K562 (cell line): ENCODE data around the gene NRXN2. TPM values are rescaled to one million over a fixed set of nuclear protein-coding genes. Genes with fewer than 3 reads are reported as not detected.

ENCODE experiments used
- ATAC-seq: fragments of 200-7000 bp; cut with Tn5 transposase; 3 replicates; pipeline ENCODE4 v1.9.1; 2020; ENCODE audit warnings: moderate library complexity
- BruUV-seq: library from RNA; stranded (reverse); fragments of 400-500 nt; replicated peaks from 2 replicates; lab custom pipeline; 2021; lab: Mats Ljungman, UMichigan
- CTCF ChIA-PET: fragments of 300-600 bp; formaldehyde crosslinking; extraction: SDS; loops from one replicate; lab custom pipeline; 2021; ENCODE audit warnings: low intra/inter-chr PET ratio; lab: Yijun Ruan, JAX
- POLR2A ChIA-PET: fragments of 300-600, 350-650 bp; sonication (Branson Sonifier 250); formaldehyde crosslinking; extraction: SDS; loops from one replicate; lab custom pipeline; 2021; ENCODE audit warnings: antibody characterized with exemption, inconsistent platforms; lab: Yijun Ruan, JAX
- DNase-seq, 4 experiments: peaks; one replicate each; pipeline versions ENCODE4 v3.0.0 to v3.0.0-alpha.2; 2011 to 2018; ENCODE audit warnings: low spot score in 3 of 4, mixed read lengths in 3 of 4; ENCODE audit errors: extremely low read depth in 1 of 4
- FAIRE-seq: peaks from 2 replicates; lab custom pipeline; 2011; peaks lifted over from hg19 to GRCh38; lab: Jason Lieb, UNC
- H2AFZ ChIP-seq: 2 replicates; pipeline ENCODE4 v1.6.0; 2011; ENCODE audit warnings: low read depth, low read length, control low read depth, inconsistent platforms
- H3K27ac ChIP-seq: fragments of 200-600 bp; 3 replicates; pipeline ENCODE4 v1.8.0; 2011; ENCODE audit warnings: low read depth, mild to moderate bottlenecking, control low read depth, inconsistent platforms, low read length, moderate library complexity, mixed read lengths; ENCODE audit errors: extremely low read depth
- H3K27me3 ChIP-seq, 2 experiments: fragments of 300-600 bp in 1 of 2; 2 replicates in 1 of 2; 3 replicates in 1 of 2; pipeline versions ENCODE4 v1.6.0 to v1.8.0; 2011; ENCODE audit warnings: inconsistent platforms in 2 of 2, low read length in 2 of 2, mild to moderate bottlenecking in 1 of 2, mixed read lengths in 1 of 2, moderate library complexity in 1 of 2; ENCODE audit not compliant: control insufficient read depth in 2 of 2, insufficient read depth in 2 of 2
- H3K36me3 ChIP-seq: fragments of 300-600 bp; 3 replicates; pipeline ENCODE4 v1.8.0; 2011; ENCODE audit warnings: mild to moderate bottlenecking, low read length, inconsistent platforms; ENCODE audit not compliant: control insufficient read depth, insufficient read depth
- H3K4me1 ChIP-seq, 2 experiments: fragments of 200-600 bp in 1 of 2; replicated peaks in 1 of 2; 2 replicates in 1 of 2; 3 replicates in 1 of 2; pipeline versions ENCODE4 v1.5.1 to v1.8.0; 2011; ENCODE audit warnings: inconsistent platforms in 2 of 2, low read length in 2 of 2, mild to moderate bottlenecking in 1 of 2, mixed read lengths in 1 of 2, moderate library complexity in 1 of 2; ENCODE audit not compliant: control insufficient read depth in 2 of 2, insufficient read depth in 2 of 2
- H3K4me2 ChIP-seq: 2 replicates; pipeline ENCODE4 v1.6.1; 2011; ENCODE audit warnings: low read length, control low read depth, inconsistent platforms, mixed read lengths; ENCODE audit not compliant: insufficient read depth
- H3K4me3 ChIP-seq: fragments of 200-600 bp; sonication (generic), shearing (Covaris generic); 2 replicates; pipeline ENCODE4 v1.5.1; 2016; ENCODE audit warnings: control low read depth, inconsistent platforms
- H3K79me2 ChIP-seq: fragments of 200-600 bp; 3 replicates; pipeline ENCODE4 v1.8.0; 2011; ENCODE audit warnings: low read length, inconsistent platforms; ENCODE audit not compliant: control insufficient read depth, insufficient read depth
- H3K9ac ChIP-seq, 2 experiments: 2 replicates each; pipeline versions ENCODE4 v1.6.0 to v1.6.1; 2011; ENCODE audit warnings: low read depth in 2 of 2, low read length in 2 of 2, control low read depth in 1 of 2, inconsistent platforms in 1 of 2, mild to moderate bottlenecking in 1 of 2, mixed read lengths in 1 of 2; ENCODE audit not compliant: insufficient read depth in 1 of 2
- H3K9me1 ChIP-seq: one replicate; pipeline ENCODE4 v1.6.0; 2011; ENCODE audit warnings: inconsistent platforms, mild to moderate bottlenecking, low read length, moderate library complexity; ENCODE audit not compliant: control insufficient read depth, insufficient read depth
- H3K9me3 ChIP-seq: replicated peaks from 2 replicates; pipeline ENCODE4 v1.5.1; 2011; ENCODE audit warnings: low read depth, low read length, inconsistent platforms; ENCODE audit not compliant: control insufficient read depth, insufficient read depth
- H4K20me1 ChIP-seq: replicated peaks from 2 replicates; pipeline ENCODE4 v1.6.1; 2011; ENCODE audit warnings: low read length, inconsistent platforms, mixed read lengths; ENCODE audit not compliant: control insufficient read depth, insufficient read depth
- BHLHE40 ChIP-seq: IDR thresholded peaks from 2 replicates; pipeline ENCODE4 v1.6.1; 2011; ENCODE audit warnings: low read length, improper control_type of control experiment
- RFX7 ChIP-seq: fragments of 250-450 bp; sonication (Bioruptor Pico); IDR thresholded peaks from 2 replicates; pipeline ENCODE4 v1.5.1; 2021; ENCODE audit warnings: mild to moderate bottlenecking
- SIRT6 ChIP-seq: IDR thresholded peaks from one replicate; pipeline ENCODE4 v1.6.1; 2012; ENCODE audit warnings: low read depth, mild to moderate bottlenecking, control low read depth, inconsistent platforms, low read length, moderate library complexity
- USF2 ChIP-seq: sonication (generic); formaldehyde crosslinking; IDR thresholded peaks from 2 replicates; pipeline ENCODE4 v1.5.0; 2020; ENCODE audit warnings: missing genetic modification reagents
- ZBTB17 ChIP-seq: fragments of 450-650 bp; formaldehyde crosslinking; IDR thresholded peaks from 2 replicates; pipeline ENCODE4 v1.4.0; 2020; ENCODE audit warnings: mild to moderate bottlenecking
- ZNF551 ChIP-seq: fragments of 250-450 bp; sonication (Bioruptor Pico); IDR thresholded peaks from 2 replicates; pipeline ENCODE4 v1.5.0; 2021; ENCODE audit warnings: mild to moderate bottlenecking, moderate library complexity
- ZNF639 ChIP-seq, 2 experiments: fragments of 200-800 bp in 1 of 2; sonication (Bioruptor generic) in 1 of 2; sonication (generic) in 1 of 2; formaldehyde crosslinking in 1 of 2; IDR thresholded peaks in 1 of 2; conservative IDR thresholded peaks in 1 of 2; 2 replicates each; pipeline versions ENCODE4 v1.5.0 to v1.6.1; 2016 to 2020; ENCODE audit warnings: missing compliant biosample characterization in 1 of 2, missing genetic modification characterization in 1 of 2, missing genetic modification reagents in 1 of 2
- ZNF695 ChIP-seq: fragments of 450-650 bp; formaldehyde crosslinking; IDR thresholded peaks from 2 replicates; pipeline ENCODE4 v1.4.0; 2020; ENCODE audit warnings: mild to moderate bottlenecking, moderate library complexity
- WGBS: fragments of 100-300 bp; shearing (Covaris generic); methylation state at CpG from one replicate; pipeline ENCODE4 v1.1.6; 2016; ENCODE audit warnings: low coverage, mixed read lengths; ENCODE audit not compliant: insufficient coverage; ENCODE audit errors: missing lambda C conversion rate; 5-methylcytosine and 5-hydroxymethylcytosine counted together
- in situ Hi-C: fragments of 300-500 bp; cut with MboI; formaldehyde crosslinking; loops from 4 replicates; pipeline ENCODE4 v1.15.0; 2018; ENCODE audit warnings: inconsistent platforms, mixed read lengths
- intact Hi-C: fragments of 100-400 bp; cut with micrococcal nuclease; formaldehyde crosslinking; loops from 2 replicates; pipeline ENCODE4 v1.14.2; 2022
- polyA plus RNA-seq, 8 experiments: library from polyadenylated mRNA; depleted of rRNA in 4 of 8; stranded (reverse) in 5 of 8; unstranded in 3 of 8; fragments of >200 nt; fragmentation: Nextera tagmentation in 2 of 8; fragmentation: Illumina TruSeq in 1 of 8; extraction: Ambion mirVana in 2 of 8; extraction: Trizol in 1 of 8; gene quantifications; 2 replicates each; pipeline versions ENCODE4 v1.2.1 to v1.2.3, GENCODE V29; 2011 to 2014; ENCODE audit warnings: inconsistent platforms in 1 of 8, missing spikeins in 1 of 8
- total RNA-seq, 7 experiments: library from RNA; depleted of rRNA in 6 of 7; stranded (reverse); fragments of >200 nt in 6 of 7; fragmentation: Illumina TruSeq in 2 of 7; extraction: Trizol in 2 of 7; gene quantifications; 2 replicates each; pipeline versions ENCODE4 v1.2.1 to v1.2.3, GENCODE V29; 2011 to 2021; ENCODE audit warnings: low replicate concordance in 1 of 7
- TF ChIP-seq, protein P1 (sequence below), 2 experiments: fragments of 450-650 bp; formaldehyde crosslinking in 1 of 2; IDR thresholded peaks; 2 replicates each; pipeline versions ENCODE4 v1.4.0 to v1.6.1; 2014 to 2020; ENCODE audit warnings: mild to moderate bottlenecking in 2 of 2, borderline replicate concordance in 1 of 2, low read depth in 1 of 2

Gene NRXN2
- total and polyA plus RNA-seq, 9 of the 15 experiments (the other 6 are each of a cell fraction or from before 2014, with no cell fraction given) = 0.07 to 0.47 (median 0.15) TPM; not detected in 4

DNA sequence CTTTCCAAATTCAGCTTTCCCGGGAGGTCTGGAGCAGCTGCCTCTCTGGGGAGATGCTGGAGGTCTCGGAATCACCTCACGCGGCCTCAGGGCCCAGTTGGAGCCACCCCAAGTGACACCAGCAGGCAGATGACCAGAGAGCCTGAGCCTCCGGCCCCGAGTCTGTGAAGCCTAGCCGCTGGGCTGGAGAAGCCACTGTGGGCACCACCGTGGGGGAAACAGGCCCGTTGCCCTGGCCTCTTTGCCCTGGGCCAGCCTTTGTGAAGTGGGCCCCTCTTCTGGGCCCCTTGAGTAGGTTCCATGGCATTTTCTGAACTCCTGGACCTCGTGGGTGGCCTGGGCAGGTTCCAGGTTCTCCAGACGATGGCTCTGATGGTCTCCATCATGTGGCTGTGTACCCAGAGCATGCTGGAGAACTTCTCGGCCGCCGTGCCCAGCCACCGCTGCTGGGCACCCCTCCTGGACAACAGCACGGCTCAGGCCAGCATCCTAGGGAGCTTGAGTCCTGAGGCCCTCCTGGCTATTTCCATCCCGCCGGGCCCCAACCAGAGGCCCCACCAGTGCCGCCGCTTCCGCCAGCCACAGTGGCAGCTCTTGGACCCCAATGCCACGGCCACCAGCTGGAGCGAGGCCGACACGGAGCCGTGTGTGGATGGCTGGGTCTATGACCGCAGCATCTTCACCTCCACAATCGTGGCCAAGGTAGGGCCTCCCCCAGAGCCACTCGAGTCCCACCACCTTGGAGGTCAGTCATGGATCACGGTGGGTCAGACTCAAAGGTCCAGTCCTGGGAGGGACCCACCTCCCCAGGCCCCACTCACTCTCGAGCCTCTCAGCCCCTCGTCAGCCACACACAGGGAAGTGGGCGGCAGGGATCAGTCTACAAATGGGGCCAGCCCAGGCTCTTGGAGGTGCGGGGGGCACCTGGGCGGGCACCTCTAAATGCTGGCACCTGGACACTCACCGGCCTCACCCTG is 131.5 kb downstream of the NRXN2 start:
- H3K36me3 ChIP-seq = no peaks in the 10 kb centered on the region
- H3K27ac ChIP-seq = no peak overlapping the region
- intact Hi-C loops = no loop called here
- in situ Hi-C loops = no loop called here
- no peak for DNase-seq
- no peaks in the 10 kb centered on the region for H3K79me2 ChIP-seq
- 0 out of 2 replicates have a peak, but pooled peaks cover 5% of the 10 kb centered on the region for H4K20me1 ChIP-seq
- no peak for FAIRE-seq
- no peak for ATAC-seq
- H3K4me3 ChIP-seq = no peak overlapping the region
- no TSS peak for BruUV-seq
- no peak overlapping the region for H3K9ac ChIP-seq
- WGBS = 5% methylated on average over 34 of the region's 36 CpGs
- H3K9me3 ChIP-seq = no peaks in the 10 kb centered on the region; the same call in 1 of the 2 replicates
- H3K4me1 ChIP-seq = peaks cover 0 to 5% of the 10 kb centered on the region in 2 experiments; a peak in 1 of 5 replicates
- CTCF ChIA-PET = no interaction called here
- H3K27me3 ChIP-seq = peaks cover 14 to 50% of the 10 kb centered on the region in 2 experiments; a peak in 4 of 5 replicates
- no peaks in the 10 kb centered on the region for H3K9me1 ChIP-seq
- POLR2A ChIA-PET = no interaction called here
- no peak overlapping the region for H2AFZ ChIP-seq
- no peak overlapping the region for H3K4me2 ChIP-seq
- TF ChIP-seq SIRT6 (no peak), ZNF551 (CRISPR knock-in tag) (no peak), ZBTB17 (CRISPR knock-in tag) (no peak), RFX7 (CRISPR knock-in tag) (no peak), USF2 (CRISPR knock-in tag) (no peak), BHLHE40 (no peak), ZNF695 (no peak), ZNF639 (CRISPR knock-in tag; conservative IDR thresholded peaks at IDR 0.05 in 1 of 2, IDR thresholded peaks at IDR 0.05 in 1 of 2) (no peak)
- TF ChIP-seq, protein P1, sequence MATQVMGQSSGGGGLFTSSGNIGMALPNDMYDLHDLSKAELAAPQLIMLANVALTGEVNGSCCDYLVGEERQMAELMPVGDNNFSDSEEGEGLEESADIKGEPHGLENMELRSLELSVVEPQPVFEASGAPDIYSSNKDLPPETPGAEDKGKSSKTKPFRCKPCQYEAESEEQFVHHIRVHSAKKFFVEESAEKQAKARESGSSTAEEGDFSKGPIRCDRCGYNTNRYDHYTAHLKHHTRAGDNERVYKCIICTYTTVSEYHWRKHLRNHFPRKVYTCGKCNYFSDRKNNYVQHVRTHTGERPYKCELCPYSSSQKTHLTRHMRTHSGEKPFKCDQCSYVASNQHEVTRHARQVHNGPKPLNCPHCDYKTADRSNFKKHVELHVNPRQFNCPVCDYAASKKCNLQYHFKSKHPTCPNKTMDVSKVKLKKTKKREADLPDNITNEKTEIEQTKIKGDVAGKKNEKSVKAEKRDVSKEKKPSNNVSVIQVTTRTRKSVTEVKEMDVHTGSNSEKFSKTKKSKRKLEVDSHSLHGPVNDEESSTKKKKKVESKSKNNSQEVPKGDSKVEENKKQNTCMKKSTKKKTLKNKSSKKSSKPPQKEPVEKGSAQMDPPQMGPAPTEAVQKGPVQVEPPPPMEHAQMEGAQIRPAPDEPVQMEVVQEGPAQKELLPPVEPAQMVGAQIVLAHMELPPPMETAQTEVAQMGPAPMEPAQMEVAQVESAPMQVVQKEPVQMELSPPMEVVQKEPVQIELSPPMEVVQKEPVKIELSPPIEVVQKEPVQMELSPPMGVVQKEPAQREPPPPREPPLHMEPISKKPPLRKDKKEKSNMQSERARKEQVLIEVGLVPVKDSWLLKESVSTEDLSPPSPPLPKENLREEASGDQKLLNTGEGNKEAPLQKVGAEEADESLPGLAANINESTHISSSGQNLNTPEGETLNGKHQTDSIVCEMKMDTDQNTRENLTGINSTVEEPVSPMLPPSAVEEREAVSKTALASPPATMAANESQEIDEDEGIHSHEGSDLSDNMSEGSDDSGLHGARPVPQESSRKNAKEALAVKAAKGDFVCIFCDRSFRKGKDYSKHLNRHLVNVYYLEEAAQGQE (IDR thresholded peaks at IDR 0.05; ENCODE audit: borderline replicate concordance) = no peak
- TF ChIP-seq, protein P1 (CRISPR knock-in tag; IDR thresholded peaks at IDR 0.05; ENCODE audit: low read depth) = no peak
